ENCODE results near the gene GDF11.

Gene GDF11

DNA sequence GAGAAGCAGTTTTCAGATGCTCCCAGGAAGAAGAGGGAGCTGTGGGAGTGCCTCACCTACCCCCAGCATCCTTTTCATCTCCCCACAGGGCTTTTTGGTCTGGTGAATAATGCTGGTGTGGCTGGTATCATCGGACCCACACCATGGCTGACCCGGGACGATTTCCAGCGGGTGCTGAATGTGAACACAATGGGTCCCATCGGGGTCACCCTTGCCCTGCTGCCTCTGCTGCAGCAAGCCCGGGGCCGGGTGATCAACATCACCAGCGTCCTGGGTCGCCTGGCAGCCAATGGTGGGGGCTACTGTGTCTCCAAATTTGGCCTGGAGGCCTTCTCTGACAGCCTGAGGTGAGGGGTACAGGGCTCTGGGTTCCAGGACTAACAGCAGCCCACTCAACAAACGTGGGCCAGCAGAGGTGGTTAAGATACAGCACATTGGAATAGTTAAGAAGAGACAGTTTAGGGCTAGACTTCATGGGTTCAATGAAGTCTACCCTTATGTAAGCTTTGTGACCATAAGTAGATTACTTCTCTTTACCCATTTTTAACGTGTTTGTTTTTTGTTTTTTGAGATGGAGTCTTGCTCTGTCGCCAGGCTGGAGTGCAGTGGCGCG lies 21.2 kb upstream of the GDF11 start:
- POLR2A ChIA-PET: no interaction called here
- peaks cover 13% of the 10 kb centered on the region; the same call in 1 of the 2 replicates for H3K4me1 ChIP-seq (ENCODE audit: control insufficient read depth, insufficient read depth, low read length)
- H3K27ac ChIP-seq (ENCODE audit: extremely low read depth, low read depth, low read length): no peak overlapping the region
- H3K9me3 ChIP-seq (ENCODE audit: control insufficient read depth, insufficient read depth, low read depth, low read length): no peaks in the 10 kb centered on the region
- CTCF ChIA-PET: interaction anchor here (0.6 to 7.0 kb wide), 8 partner anchors 8 to 319 kb away, joined by 3 to 127 read pairs (median 6); partner anchors contain the start of gene ITGA7
- H3K4me3 ChIP-seq (ENCODE audit: low read depth, low read length): no peak overlapping the region
- TF ChIP-seq HOXA7 (CRISPR knock-in tag; IDR thresholded peaks at IDR 0.05; ENCODE audit: borderline replicate concordance): no peak
- no peak for TF ChIP-seq ZSCAN30 (tag by site-specific recombination; IDR thresholded peaks at IDR 0.05)
- no peak for TF ChIP-seq ZNF571 (tag by site-specific recombination; IDR thresholded peaks at IDR 0.05)
- TF ChIP-seq GLIS2 (tag by site-specific recombination; IDR thresholded peaks at IDR 0.05): 0 out of 2 replicates have a peak, but pooled peaks have one; percentile 7
- peaks cover 12 to 61% of the 10 kb centered on the region in 2 experiments for H3K36me3 ChIP-seq (ENCODE audit: control insufficient read depth in 2 of 2, insufficient read depth in 1 of 2, low read length in 2 of 2)

DNA sequence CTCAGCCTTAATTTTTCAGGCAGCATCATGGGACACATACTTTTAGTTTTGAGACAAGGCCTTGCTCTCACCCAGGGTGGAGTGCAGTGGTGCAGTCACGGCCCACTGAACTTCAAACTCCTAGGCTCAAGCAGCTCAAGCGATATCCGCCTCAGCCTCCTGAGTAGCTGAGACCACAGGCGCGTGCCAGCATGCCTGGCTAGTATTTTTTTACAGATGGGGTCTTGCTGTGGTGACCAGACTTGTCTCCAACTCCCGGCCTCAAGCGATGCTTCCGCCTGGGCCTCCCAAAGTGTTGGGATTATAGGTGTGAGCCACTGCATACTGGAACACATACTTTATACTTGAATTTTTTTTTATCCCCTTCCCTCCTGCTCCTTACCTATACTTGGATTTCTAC lies 20.0 kb upstream of the GDF11 start:
- Histone ChIP-seq H3K9me3 (ENCODE audit: control insufficient read depth, insufficient read depth, low read depth, low read length) (no peaks in the 10 kb centered on the region), H3K4me3 (ENCODE audit: low read depth, low read length) (no peak overlapping the region), H3K36me3 (ENCODE audit: control insufficient read depth in 2 of 2, insufficient read depth in 1 of 2, low read length in 2 of 2) (peaks cover 12 to 72% of the 10 kb centered on the region in 2 experiments), H3K4me1 (ENCODE audit: control insufficient read depth, insufficient read depth, low read length) (peaks cover under 1% of the 10 kb centered on the region; the same call in 1 of the 2 replicates), H3K27ac (ENCODE audit: extremely low read depth, low read depth, low read length) (no peak overlapping the region)
- ChIA-PET CTCF (interaction anchor here (0.7 to 7.0 kb wide), 6 partner anchors 8 to 77 kb away, joined by 3 to 127 read pairs (median 4); partner anchors contain the start of gene ITGA7), POLR2A (interaction anchor here (0.6 to 1.3 kb wide), 3 partner anchors 22 to 145 kb away, joined by 3 to 4 read pairs (median 4); no protein-coding TSS in a partner anchor)
- no peak for TF ChIP-seq FEZF1 (tag by site-specific recombination; IDR thresholded peaks at IDR 0.05)

DNA sequence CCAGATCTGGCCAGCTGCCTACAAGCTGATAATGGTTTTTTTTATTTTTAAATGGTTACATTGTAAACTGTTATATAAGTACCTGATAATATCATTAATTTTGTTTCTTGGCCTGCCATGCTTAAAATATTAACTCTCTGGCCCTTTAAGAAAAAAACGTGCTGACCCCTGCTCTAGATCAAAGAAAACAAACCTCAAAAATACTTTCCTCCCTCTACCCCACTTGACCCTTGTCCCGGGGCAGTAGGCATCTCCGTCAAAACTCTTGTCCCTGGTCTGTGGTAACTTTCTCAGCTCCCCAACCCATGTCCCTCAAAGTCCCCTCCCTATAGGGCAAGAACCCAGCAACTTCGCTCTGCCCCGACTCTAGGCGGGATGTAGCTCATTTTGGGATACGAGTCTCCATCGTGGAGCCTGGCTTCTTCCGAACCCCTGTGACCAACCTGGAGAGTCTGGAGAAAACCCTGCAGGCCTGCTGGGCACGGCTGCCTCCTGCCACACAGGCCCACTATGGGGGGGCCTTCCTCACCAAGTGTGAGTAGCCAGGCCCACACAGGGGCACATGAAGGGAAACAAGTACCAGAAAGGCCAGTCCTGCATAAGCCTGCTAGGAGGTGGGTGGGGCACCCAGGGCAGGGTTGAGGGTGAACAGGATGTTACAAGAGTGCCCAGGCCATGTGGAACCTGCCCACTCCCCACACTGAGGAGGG lies 19.3 kb upstream of the GDF11 start:
- no peak overlapping the region for H3K27ac ChIP-seq (ENCODE audit: extremely low read depth, low read depth, low read length)
- no peaks in the 10 kb centered on the region for H3K4me1 ChIP-seq (ENCODE audit: control insufficient read depth, insufficient read depth, low read length)
- H3K36me3 ChIP-seq (ENCODE audit: control insufficient read depth in 2 of 2, insufficient read depth in 1 of 2, low read length in 2 of 2): peaks cover 12 to 71% of the 10 kb centered on the region in 2 experiments
- CTCF ChIA-PET: interaction anchor here (0.7 to 7.0 kb wide), 6 partner anchors 13 to 78 kb away, joined by 3 to 127 read pairs (median 6); partner anchors contain the start of gene ITGA7
- POLR2A ChIA-PET: interaction anchor here (1.3 kb wide), 1 partner anchor 21 kb away, joined by 3 read pairs; no protein-coding TSS in a partner anchor
- H3K9me3 ChIP-seq (ENCODE audit: control insufficient read depth, insufficient read depth, low read depth, low read length): no peaks in the 10 kb centered on the region
- H3K4me3 ChIP-seq (ENCODE audit: low read depth, low read length): no peak overlapping the region
- TF ChIP-seq, protein P1, sequence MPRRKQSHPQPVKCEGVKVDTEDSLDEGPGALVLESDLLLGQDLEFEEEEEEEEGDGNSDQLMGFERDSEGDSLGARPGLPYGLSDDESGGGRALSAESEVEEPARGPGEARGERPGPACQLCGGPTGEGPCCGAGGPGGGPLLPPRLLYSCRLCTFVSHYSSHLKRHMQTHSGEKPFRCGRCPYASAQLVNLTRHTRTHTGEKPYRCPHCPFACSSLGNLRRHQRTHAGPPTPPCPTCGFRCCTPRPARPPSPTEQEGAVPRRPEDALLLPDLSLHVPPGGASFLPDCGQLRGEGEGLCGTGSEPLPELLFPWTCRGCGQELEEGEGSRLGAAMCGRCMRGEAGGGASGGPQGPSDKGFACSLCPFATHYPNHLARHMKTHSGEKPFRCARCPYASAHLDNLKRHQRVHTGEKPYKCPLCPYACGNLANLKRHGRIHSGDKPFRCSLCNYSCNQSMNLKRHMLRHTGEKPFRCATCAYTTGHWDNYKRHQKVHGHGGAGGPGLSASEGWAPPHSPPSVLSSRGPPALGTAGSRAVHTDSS (tag by site-specific recombination; IDR thresholded peaks at IDR 0.05): no peak
- TF ChIP-seq, protein P2, sequence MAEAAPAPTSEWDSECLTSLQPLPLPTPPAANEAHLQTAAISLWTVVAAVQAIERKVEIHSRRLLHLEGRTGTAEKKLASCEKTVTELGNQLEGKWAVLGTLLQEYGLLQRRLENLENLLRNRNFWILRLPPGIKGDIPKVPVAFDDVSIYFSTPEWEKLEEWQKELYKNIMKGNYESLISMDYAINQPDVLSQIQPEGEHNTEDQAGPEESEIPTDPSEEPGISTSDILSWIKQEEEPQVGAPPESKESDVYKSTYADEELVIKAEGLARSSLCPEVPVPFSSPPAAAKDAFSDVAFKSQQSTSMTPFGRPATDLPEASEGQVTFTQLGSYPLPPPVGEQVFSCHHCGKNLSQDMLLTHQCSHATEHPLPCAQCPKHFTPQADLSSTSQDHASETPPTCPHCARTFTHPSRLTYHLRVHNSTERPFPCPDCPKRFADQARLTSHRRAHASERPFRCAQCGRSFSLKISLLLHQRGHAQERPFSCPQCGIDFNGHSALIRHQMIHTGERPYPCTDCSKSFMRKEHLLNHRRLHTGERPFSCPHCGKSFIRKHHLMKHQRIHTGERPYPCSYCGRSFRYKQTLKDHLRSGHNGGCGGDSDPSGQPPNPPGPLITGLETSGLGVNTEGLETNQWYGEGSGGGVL (tag by site-specific recombination; IDR thresholded peaks at IDR 0.05): no peak
- TF ChIP-seq, protein P3, sequence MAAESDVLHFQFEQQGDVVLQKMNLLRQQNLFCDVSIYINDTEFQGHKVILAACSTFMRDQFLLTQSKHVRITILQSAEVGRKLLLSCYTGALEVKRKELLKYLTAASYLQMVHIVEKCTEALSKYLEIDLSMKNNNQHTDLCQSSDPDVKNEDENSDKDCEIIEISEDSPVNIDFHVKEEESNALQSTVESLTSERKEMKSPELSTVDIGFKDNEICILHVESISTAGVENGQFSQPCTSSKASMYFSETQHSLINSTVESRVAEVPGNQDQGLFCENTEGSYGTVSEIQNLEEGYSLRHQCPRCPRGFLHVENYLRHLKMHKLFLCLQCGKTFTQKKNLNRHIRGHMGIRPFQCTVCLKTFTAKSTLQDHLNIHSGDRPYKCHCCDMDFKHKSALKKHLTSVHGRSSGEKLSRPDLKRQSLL (tag by site-specific recombination; IDR thresholded peaks at IDR 0.05): no peak
- TF ChIP-seq OVOL3 (tag by site-specific recombination; IDR thresholded peaks at IDR 0.05) (no peak), GLIS2 (tag by site-specific recombination; IDR thresholded peaks at IDR 0.05) (peak; percentile 23; the same call in 1 of the 2 replicates), ZNF155 (tag by site-specific recombination; IDR thresholded peaks at IDR 0.05) (no peak), ZFP3 (tag by site-specific recombination; IDR thresholded peaks at IDR 0.05; ENCODE audit: low read depth) (no peak)
- TF ChIP-seq, protein P4, sequence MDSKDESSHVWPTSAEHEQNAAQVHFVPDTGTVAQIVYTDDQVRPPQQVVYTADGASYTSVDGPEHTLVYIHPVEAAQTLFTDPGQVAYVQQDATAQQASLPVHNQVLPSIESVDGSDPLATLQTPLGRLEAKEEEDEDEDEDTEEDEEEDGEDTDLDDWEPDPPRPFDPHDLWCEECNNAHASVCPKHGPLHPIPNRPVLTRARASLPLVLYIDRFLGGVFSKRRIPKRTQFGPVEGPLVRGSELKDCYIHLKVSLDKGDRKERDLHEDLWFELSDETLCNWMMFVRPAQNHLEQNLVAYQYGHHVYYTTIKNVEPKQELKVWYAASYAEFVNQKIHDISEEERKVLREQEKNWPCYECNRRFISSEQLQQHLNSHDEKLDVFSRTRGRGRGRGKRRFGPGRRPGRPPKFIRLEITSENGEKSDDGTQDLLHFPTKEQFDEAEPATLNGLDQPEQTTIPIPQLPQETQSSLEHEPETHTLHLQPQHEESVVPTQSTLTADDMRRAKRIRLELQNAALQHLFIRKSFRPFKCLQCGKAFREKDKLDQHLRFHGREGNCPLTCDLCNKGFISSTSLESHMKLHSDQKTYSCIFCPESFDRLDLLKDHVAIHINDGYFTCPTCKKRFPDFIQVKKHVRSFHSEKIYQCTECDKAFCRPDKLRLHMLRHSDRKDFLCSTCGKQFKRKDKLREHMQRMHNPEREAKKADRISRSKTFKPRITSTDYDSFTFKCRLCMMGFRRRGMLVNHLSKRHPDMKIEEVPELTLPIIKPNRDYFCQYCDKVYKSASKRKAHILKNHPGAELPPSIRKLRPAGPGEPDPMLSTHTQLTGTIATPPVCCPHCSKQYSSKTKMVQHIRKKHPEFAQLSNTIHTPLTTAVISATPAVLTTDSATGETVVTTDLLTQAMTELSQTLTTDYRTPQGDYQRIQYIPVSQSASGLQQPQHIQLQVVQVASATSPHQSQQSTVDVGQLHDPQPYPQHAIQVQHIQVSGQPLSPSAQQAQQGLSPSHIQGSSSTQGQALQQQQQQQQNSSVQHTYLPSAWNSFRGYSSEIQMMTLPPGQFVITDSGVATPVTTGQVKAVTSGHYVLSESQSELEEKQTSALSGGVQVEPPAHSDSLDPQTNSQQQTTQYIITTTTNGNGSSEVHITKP (tag by site-specific recombination; IDR thresholded peaks at IDR 0.05): 0 out of 2 replicates have a peak, but pooled peaks have one; percentile 1
- TF ChIP-seq, protein P5, sequence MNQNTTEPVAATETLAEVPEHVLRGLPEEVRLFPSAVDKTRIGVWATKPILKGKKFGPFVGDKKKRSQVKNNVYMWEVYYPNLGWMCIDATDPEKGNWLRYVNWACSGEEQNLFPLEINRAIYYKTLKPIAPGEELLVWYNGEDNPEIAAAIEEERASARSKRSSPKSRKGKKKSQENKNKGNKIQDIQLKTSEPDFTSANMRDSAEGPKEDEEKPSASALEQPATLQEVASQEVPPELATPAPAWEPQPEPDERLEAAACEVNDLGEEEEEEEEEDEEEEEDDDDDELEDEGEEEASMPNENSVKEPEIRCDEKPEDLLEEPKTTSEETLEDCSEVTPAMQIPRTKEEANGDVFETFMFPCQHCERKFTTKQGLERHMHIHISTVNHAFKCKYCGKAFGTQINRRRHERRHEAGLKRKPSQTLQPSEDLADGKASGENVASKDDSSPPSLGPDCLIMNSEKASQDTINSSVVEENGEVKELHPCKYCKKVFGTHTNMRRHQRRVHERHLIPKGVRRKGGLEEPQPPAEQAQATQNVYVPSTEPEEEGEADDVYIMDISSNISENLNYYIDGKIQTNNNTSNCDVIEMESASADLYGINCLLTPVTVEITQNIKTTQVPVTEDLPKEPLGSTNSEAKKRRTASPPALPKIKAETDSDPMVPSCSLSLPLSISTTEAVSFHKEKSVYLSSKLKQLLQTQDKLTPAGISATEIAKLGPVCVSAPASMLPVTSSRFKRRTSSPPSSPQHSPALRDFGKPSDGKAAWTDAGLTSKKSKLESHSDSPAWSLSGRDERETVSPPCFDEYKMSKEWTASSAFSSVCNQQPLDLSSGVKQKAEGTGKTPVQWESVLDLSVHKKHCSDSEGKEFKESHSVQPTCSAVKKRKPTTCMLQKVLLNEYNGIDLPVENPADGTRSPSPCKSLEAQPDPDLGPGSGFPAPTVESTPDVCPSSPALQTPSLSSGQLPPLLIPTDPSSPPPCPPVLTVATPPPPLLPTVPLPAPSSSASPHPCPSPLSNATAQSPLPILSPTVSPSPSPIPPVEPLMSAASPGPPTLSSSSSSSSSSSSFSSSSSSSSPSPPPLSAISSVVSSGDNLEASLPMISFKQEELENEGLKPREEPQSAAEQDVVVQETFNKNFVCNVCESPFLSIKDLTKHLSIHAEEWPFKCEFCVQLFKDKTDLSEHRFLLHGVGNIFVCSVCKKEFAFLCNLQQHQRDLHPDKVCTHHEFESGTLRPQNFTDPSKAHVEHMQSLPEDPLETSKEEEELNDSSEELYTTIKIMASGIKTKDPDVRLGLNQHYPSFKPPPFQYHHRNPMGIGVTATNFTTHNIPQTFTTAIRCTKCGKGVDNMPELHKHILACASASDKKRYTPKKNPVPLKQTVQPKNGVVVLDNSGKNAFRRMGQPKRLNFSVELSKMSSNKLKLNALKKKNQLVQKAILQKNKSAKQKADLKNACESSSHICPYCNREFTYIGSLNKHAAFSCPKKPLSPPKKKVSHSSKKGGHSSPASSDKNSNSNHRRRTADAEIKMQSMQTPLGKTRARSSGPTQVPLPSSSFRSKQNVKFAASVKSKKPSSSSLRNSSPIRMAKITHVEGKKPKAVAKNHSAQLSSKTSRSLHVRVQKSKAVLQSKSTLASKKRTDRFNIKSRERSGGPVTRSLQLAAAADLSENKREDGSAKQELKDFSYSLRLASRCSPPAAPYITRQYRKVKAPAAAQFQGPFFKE (tag by site-specific recombination; IDR thresholded peaks at IDR 0.05; ENCODE audit: borderline replicate concordance): no peak
